Esophagus squamous epithelium (tissue), 5 donors: ENCODE results near the gene TMOD1. TPM values are rescaled to one million over a fixed set of nuclear protein-coding genes. Genes with fewer than 3 reads are reported as not detected.

Experiments
- DNase-seq: peaks from one replicate; lab custom pipeline; 2025; lab: John Stamatoyannopoulos, UW
- H3K27ac ChIP-seq, 4 donors: fragments of 200-600 bp; sonication (generic); one replicate each; pipeline ENCODE4 v1.5.1; 2016 to 2019; ENCODE audit warnings: mild to moderate bottlenecking in 1 of 4
- H3K27me3 ChIP-seq, 4 donors: fragments of 200-600 bp; sonication (generic); 1 replicate in 3 of 4; 2 replicates in 1 of 4; pipeline versions ENCODE4 v1.5.1 to v1.6.0; 2017 to 2021; ENCODE audit warnings: antibody characterized with exemption in 1 of 4
- H3K36me3 ChIP-seq, 3 donors: fragments of 200-600 bp; sonication (generic); one replicate each; pipeline ENCODE4 v1.5.1; 2016 to 2019
- H3K4me1 ChIP-seq, 3 donors: fragments of 200-600 bp; sonication (generic); one replicate each; pipeline ENCODE4 v1.5.1; 2017 to 2019
- H3K4me3 ChIP-seq, 4 donors: fragments of 200-600 bp; sonication (generic); 1 replicate in 3 of 4; 2 replicates in 1 of 4; pipeline ENCODE4 v1.5.1; 2016 to 2019; ENCODE audit warnings: mild to moderate bottlenecking in 2 of 4, moderate library complexity in 1 of 4
- H3K9me3 ChIP-seq, 3 donors: fragments of 200-600 bp; sonication (generic); one replicate each; pipeline ENCODE4 v1.5.1; 2016 to 2019
- POLR2A ChIP-seq, 4 donors: fragments of 450-650 bp; IDR thresholded peaks; one replicate each; pipeline ENCODE4 v1.6.1; 2017; ENCODE audit warnings: antibody characterized with exemption in 4 of 4, mild to moderate bottlenecking in 4 of 4, moderate library complexity in 3 of 4
- WGBS, 2 donors: methylation state at CpG; one replicate each; pipeline ENCODE4 v1.1.5; 2018; 5-methylcytosine and 5-hydroxymethylcytosine counted together
- intact Hi-C: fragments of 100-400 bp; cut with DNase I; formaldehyde crosslinking; loops from one replicate; pipeline ENCODE4 v1.15.0; 2022
- total RNA-seq, 4 donors: library from RNA; depleted of rRNA; stranded (reverse); fragments of >200 nt; gene quantifications; one replicate each; pipeline ENCODE4 v1.1.0, GENCODE V29; 2016
- TF ChIP-seq, protein P1 (sequence below), 6 experiments: fragments of 450-650 bp in 4 of 6; fragments of 200-600 bp in 2 of 6; sonication (generic) in 2 of 6; IDR thresholded peaks; one replicate each; pipeline ENCODE4 v1.5.1; 2016 to 2019; ENCODE audit warnings: antibody characterized with exemption in 6 of 6, mild to moderate bottlenecking in 4 of 6, moderate library complexity in 4 of 6
- donor health status: DM: yes; HTN: yes; CAD: no.

TMOD1 gene
- total RNA-seq, 4 donors from 2014 or later, result 0.15 to 13.4 (median 2.4) TPM

DNA sequence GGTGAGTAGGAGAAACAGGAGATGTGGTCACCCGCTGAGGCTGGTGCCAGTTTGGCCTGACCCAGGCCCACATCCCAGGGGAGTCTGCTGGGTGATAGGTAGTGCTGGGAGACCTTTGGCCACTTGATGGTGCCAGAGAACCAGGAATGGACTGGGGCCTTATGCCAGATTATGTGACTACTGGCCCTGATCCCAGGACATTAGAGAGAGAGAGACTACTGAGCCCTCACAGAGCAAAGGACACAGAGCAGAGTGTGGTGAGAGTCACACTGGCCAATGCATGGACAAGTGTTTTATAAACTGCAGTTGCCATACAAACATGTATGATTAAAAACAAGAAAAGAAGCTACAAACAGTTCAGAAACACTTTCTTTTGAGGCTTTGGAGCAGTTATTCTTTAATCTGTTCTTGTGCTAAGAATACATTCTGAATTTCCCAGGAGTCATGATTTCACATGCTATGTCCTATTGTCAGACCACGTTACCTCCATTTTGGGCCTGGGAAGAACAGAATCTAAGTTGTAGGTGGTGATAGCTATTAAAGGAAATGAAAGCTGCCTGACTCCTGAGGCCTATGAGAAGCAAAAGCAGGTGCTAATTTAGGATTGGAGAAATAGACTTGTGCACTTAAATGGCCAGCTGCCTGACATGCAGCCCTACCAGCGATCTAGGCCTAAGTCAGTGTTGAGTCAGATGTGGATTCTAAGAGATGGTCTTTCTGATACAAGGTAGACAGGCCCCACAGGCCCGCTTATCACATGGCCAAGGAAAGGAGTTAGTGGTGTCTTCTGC is 32.6 kb upstream of the TMOD1 start:
- Histone ChIP-seq H3K4me1 (peaks cover 0 to 14% (median 3%) of the 10 kb centered on the region in 3 donors), H3K27me3 (no peaks in the 10 kb centered on the region), H3K4me3 (no peak overlapping the region), H3K9me3 (no peaks in the 10 kb centered on the region), H3K36me3 (peaks cover 0 to 65% (median 0%) of the 10 kb centered on the region in 3 donors), H3K27ac (peak overlapping the region in 3 of 4 donors; percentile 48 to 65 (median 59))
- no peak for TF ChIP-seq POLR2A (IDR thresholded peaks at IDR 0.05)
- TF ChIP-seq, protein P1, sequence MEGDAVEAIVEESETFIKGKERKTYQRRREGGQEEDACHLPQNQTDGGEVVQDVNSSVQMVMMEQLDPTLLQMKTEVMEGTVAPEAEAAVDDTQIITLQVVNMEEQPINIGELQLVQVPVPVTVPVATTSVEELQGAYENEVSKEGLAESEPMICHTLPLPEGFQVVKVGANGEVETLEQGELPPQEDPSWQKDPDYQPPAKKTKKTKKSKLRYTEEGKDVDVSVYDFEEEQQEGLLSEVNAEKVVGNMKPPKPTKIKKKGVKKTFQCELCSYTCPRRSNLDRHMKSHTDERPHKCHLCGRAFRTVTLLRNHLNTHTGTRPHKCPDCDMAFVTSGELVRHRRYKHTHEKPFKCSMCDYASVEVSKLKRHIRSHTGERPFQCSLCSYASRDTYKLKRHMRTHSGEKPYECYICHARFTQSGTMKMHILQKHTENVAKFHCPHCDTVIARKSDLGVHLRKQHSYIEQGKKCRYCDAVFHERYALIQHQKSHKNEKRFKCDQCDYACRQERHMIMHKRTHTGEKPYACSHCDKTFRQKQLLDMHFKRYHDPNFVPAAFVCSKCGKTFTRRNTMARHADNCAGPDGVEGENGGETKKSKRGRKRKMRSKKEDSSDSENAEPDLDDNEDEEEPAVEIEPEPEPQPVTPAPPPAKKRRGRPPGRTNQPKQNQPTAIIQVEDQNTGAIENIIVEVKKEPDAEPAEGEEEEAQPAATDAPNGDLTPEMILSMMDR (IDR thresholded peaks at IDR 0.05), result peak; percentile 33 to 77 (median 64)
- 74 to 93% methylated on average over 3 to 4 of the region's 4 CpGs for WGBS, 2 donors
- intact Hi-C loops, result loop anchor here (5.0 kb wide), 1 partner anchor 133 kb away; no protein-coding TSS in a partner anchor
- DNase-seq, result no peak

DNA sequence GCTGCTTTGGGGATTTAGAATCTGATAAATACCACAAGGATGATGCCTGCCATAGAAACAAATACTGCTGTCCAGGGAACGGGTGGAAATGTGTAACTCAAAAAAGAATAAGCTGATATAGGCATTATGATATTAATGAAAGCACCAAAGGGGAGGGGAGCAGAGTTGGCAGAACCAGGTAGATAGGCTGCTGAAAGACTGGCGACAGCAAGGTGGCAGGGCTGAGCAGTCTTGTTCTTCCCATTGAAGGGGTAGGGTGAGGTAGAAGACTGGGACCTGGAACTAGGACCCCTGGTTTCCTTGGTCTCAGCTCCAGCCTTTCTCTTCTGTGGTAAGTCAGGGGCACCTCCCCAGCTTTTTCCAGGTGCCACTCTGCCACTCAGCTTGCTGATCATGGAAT is 31.4 kb upstream of the TMOD1 start:
- WGBS, 2 donors, result 80 to 90% methylated on average over 2 of the region's 2 CpGs
- no peaks in the 10 kb centered on the region for H3K9me3 ChIP-seq
- DNase-seq, result no peak
- no peak for TF ChIP-seq POLR2A (IDR thresholded peaks at IDR 0.05)
- TF ChIP-seq, protein P1 (IDR thresholded peaks at IDR 0.05), result peak in 1 of 6 experiments; percentile 27
- peaks cover 0 to 65% (median 0%) of the 10 kb centered on the region in 3 donors for H3K36me3 ChIP-seq
- H3K27ac ChIP-seq, result no peak overlapping the region
- H3K4me1 ChIP-seq, result peaks cover 0 to 14% (median 3%) of the 10 kb centered on the region in 3 donors
- no peaks in the 10 kb centered on the region for H3K27me3 ChIP-seq
- no peak overlapping the region for H3K4me3 ChIP-seq
- intact Hi-C loops, result no loop called here

DNA sequence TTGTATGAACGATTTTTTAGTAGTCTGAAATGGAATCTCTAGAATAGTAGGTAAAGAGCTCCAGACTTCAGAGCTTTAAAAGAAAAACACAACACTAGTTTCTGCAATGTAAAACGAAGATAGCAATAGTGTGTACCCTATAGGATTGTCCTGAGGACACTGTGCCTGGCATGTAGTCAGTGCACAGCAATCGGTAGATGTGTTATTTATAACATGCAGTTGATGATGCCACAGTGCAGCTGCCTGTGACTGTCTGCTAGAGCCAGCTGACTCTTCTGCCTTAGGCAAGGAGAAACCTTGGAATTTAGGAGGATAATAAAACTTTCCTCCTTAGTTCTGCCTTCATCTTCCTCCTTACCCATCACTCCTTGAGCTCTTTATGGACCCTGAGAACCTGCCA is 27.7 kb upstream of the TMOD1 start:
- 72 to 73% methylated on average over 3 of the region's 3 CpGs for WGBS, 2 donors
- H3K27ac ChIP-seq, result no peak overlapping the region
- no peak for DNase-seq

DNA sequence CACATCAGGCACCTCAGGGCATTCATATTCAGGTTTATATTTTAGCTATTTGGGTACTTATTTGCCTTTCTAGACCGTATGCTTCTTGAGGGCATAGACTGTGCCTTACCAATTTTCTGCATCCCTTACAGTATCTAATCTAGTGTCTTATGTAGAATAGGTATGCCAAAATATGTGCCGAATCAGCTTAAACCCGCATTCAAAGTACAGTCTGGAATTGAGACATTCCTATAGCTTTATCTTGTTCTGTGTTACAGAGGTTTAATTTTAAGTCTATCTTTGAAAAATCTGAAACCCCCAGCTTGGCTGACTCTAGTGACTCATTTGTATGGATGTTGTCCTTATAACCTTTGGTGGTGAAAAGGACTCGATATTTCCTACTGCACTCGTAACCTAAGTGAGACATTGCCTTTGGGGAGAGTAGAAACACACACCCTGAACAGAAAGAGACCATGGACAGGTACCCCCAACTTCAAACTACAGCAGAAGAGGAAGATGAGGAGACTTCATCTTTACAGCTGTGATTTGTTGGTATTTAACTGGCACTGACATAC is 27.0 kb upstream of the TMOD1 start:
- intact Hi-C loops, result no loop called here
- no peaks in the 10 kb centered on the region for H3K9me3 ChIP-seq
- no peak for DNase-seq
- WGBS, 2 donors, result 88% methylated on average over 5 of the region's 5 CpGs
- no peak overlapping the region for H3K4me3 ChIP-seq
- H3K27me3 ChIP-seq, result no peaks in the 10 kb centered on the region
- peaks cover 0 to 51% (median 0%) of the 10 kb centered on the region in 3 donors for H3K36me3 ChIP-seq
- no peak for TF ChIP-seq POLR2A (IDR thresholded peaks at IDR 0.05)
- TF ChIP-seq, protein P1 (IDR thresholded peaks at IDR 0.05), result no peak
- H3K27ac ChIP-seq, result no peak overlapping the region
- no peaks in the 10 kb centered on the region for H3K4me1 ChIP-seq

More for the DNA sequence above, 27.7 kb upstream of the TMOD1 start:
- intact Hi-C loops, result no loop called here
- no peaks in the 10 kb centered on the region for H3K9me3 ChIP-seq
- peaks cover 0 to 7% (median 3%) of the 10 kb centered on the region in 3 donors for H3K4me1 ChIP-seq
- H3K27me3 ChIP-seq, result no peaks in the 10 kb centered on the region
- no peak overlapping the region for H3K4me3 ChIP-seq
- TF ChIP-seq, protein P1 (IDR thresholded peaks at IDR 0.05), result no peak
- TF ChIP-seq POLR2A (IDR thresholded peaks at IDR 0.05), result no peak
- H3K36me3 ChIP-seq, result peaks cover 0 to 45% (median 0%) of the 10 kb centered on the region in 3 donors

DNA sequence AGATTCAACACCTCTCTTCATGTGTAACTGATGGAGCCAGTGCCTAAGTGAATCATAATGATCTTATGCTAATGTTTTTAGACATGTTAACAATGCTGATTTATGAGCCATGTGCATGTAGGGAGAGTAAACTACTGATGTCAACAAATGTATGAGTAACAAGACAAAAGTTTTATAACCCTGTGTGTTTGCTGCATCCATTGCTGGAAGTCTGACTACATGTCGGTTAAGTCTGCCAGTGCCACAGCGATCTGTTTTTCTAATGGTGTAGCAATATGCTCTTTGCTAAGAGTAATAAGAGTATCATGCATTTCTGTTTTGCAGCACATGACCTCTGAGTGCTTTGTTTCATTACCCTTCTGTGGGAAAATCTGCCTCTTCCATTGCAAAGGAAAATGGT is 26.4 kb upstream of the TMOD1 start:
- Histone ChIP-seq H3K27me3 (no peaks in the 10 kb centered on the region), H3K9me3 (no peaks in the 10 kb centered on the region), H3K27ac (no peak overlapping the region), H3K4me1 (peaks cover 0 to 4% (median 0%) of the 10 kb centered on the region in 3 donors), H3K4me3 (no peak overlapping the region), H3K36me3 (peaks cover 0 to 56% (median 0%) of the 10 kb centered on the region in 3 donors)
- 90 to 100% methylated on average over 2 of the region's 2 CpGs for whole genome bisulfite sequencing, 2 donors
- DNase-seq, result no peak
- TF ChIP-seq, protein P1 (IDR thresholded peaks at IDR 0.05), result no peak
- no peak for TF ChIP-seq POLR2A (IDR thresholded peaks at IDR 0.05)
- intact Hi-C loops, result no loop called here
